KMS-11 (cell line): ENCODE measurements around the gene SMIM5.

Experiments
- H2AFZ ChIP-seq: fragments of 200-600 bp; sonication (generic); 2 replicates; pipeline ENCODE4 v1.6.1; 2016; ENCODE audit warnings: antibody characterized with exemption, mixed run types, low read depth
- H3K27ac ChIP-seq: fragments of 200-600 bp; sonication (generic); 2 replicates; pipeline ENCODE4 v1.6.1; 2016; ENCODE audit warnings: mild to moderate bottlenecking, mixed run types
- H3K27me3 ChIP-seq: fragments of 200-600 bp; sonication (generic); 2 replicates; pipeline ENCODE4 v1.6.1; 2017; ENCODE audit warnings: mild to moderate bottlenecking, low read depth, mixed run types, moderate library complexity; ENCODE audit not compliant: insufficient read depth
- H3K36me3 ChIP-seq: fragments of 200-600 bp; sonication (generic); 2 replicates; pipeline ENCODE4 v1.6.1; 2017; ENCODE audit warnings: mild to moderate bottlenecking, mixed run types; ENCODE audit not compliant: insufficient read depth
- H3K4me1 ChIP-seq: fragments of 200-600 bp; sonication (generic); 2 replicates; pipeline ENCODE4 v1.6.1; 2016; ENCODE audit warnings: mild to moderate bottlenecking, low read depth, mixed run types; ENCODE audit not compliant: poor library complexity, severe bottlenecking
- H3K4me2 ChIP-seq: fragments of 200-600 bp; sonication (generic); 2 replicates; pipeline ENCODE4 v1.7.0; 2016; ENCODE audit warnings: mild to moderate bottlenecking, mixed run types
- H3K4me3 ChIP-seq: fragments of 200-600 bp; sonication (generic); IDR thresholded peaks from 2 replicates; pipeline ENCODE4 v1.6.1; 2017; ENCODE audit warnings: low read depth, low read length, mixed read lengths; ENCODE audit not compliant: insufficient read depth
- H3K79me2 ChIP-seq: fragments of 200-600 bp; sonication (generic); 2 replicates; pipeline ENCODE4 v1.6.1; 2016; ENCODE audit warnings: low read depth, mixed run types; ENCODE audit not compliant: insufficient read depth
- H3K9ac ChIP-seq: fragments of 200-600 bp; sonication (generic); 2 replicates; pipeline ENCODE4 v1.6.1; 2016; ENCODE audit warnings: mild to moderate bottlenecking, mixed run types
- H4K20me1 ChIP-seq: fragments of 200-600 bp; sonication (generic); 2 replicates; pipeline ENCODE4 v1.6.1; 2016; ENCODE audit warnings: mild to moderate bottlenecking, mixed run types; ENCODE audit not compliant: insufficient read depth
- CTCF ChIP-seq: fragments of 200-600 bp; sonication (generic); conservative IDR thresholded peaks from 2 replicates; pipeline ENCODE4 v1.6.1; 2017; ENCODE audit warnings: low read depth, mild to moderate bottlenecking, antibody characterized with exemption, low read length, moderate library complexity, mixed read lengths

Gene SMIM5

GRCh38 chr17:75624714-75625345, 8.4 kb upstream of the SMIM5 start:
- Histone ChIP-seq H3K9ac (no peak overlapping the region), H2AFZ (no peak overlapping the region), H3K4me3 (no peak overlapping the region), H4K20me1 (no peaks in the 10 kb centered on the region), H3K4me1 (no peaks in the 10 kb centered on the region), H3K4me2 (no peak overlapping the region), H3K36me3 (no peaks in the 10 kb centered on the region), H3K79me2 (no peaks in the 10 kb centered on the region), H3K27ac (no peak overlapping the region), H3K27me3 (peaks cover 46% of the 10 kb centered on the region)
- TF ChIP-seq CTCF = no peak

- Histone ChIP-seq H3K4me2 (no peak overlapping the region), H3K4me3 (no peak overlapping the region)
Observed at GRCh38 chr17:75625813-75626486, 7.3 kb upstream of the SMIM5 start.

GRCh38 chr17:75626496-75627038, 6.7 kb upstream of the SMIM5 start:
- Histone ChIP-seq H3K9ac (no peak overlapping the region), H3K79me2 (no peaks in the 10 kb centered on the region), H3K27ac (no peak overlapping the region), H3K4me1 (no peaks in the 10 kb centered on the region), H2AFZ (no peak overlapping the region), H3K36me3 (no peaks in the 10 kb centered on the region), H3K27me3 (peaks cover 28% of the 10 kb centered on the region), H3K4me2 (no peak overlapping the region), H3K4me3 (no peak overlapping the region), H4K20me1 (no peaks in the 10 kb centered on the region)
- TF ChIP-seq CTCF = no peak

More at GRCh38 chr17:75625813-75626486, 7.3 kb upstream of the SMIM5 start:
- TF ChIP-seq CTCF = peak; percentile 93
- no peaks in the 10 kb centered on the region for H3K79me2 ChIP-seq
- no peak overlapping the region for H3K27ac ChIP-seq
- no peak overlapping the region for H2AFZ ChIP-seq
- H4K20me1 ChIP-seq = no peaks in the 10 kb centered on the region
- peaks cover 34% of the 10 kb centered on the region for H3K27me3 ChIP-seq
- no peak overlapping the region for H3K9ac ChIP-seq
- no peaks in the 10 kb centered on the region for H3K36me3 ChIP-seq
- H3K4me1 ChIP-seq = no peaks in the 10 kb centered on the region

GRCh38 chr17:75627094-75627493, 6.1 kb upstream of the SMIM5 start:
- peaks cover 23% of the 10 kb centered on the region; the same call in 1 of the 2 replicates for H3K27me3 ChIP-seq
- no peak overlapping the region for H3K9ac ChIP-seq
- no peak overlapping the region for H2AFZ ChIP-seq
- no peaks in the 10 kb centered on the region for H3K4me1 ChIP-seq
- no peaks in the 10 kb centered on the region for H4K20me1 ChIP-seq
- H3K4me3 ChIP-seq = no peak overlapping the region
- H3K4me2 ChIP-seq = no peak overlapping the region
- H3K27ac ChIP-seq = no peak overlapping the region
- H3K36me3 ChIP-seq = no peaks in the 10 kb centered on the region
- no peak for TF ChIP-seq CTCF
- H3K79me2 ChIP-seq = no peaks in the 10 kb centered on the region
